Activated naive CD4-positive, alpha-beta T cell treated with anti-CD3 and anti-CD28 coated beads for 36 hours (primary cell): ENCODE measurements around the gene EIF4E. TPM values are rescaled to one million over a fixed set of nuclear protein-coding genes. Genes with fewer than 3 reads are reported as not detected.
"Not testable (repeated sequence)": the region's sequence is repeated elsewhere in the genome, so short reads cannot be mapped to it uniquely, and the experiment has no call there.

Experiments
- CTCF ChIA-PET: fragments of 350-600 bp; sonication (Branson Sonifier 250); formaldehyde crosslinking; loops from one replicate; lab custom pipeline; 2021; ENCODE audit warnings: antibody characterized with exemption; lab: Charles Lee
- DNase-seq: peaks from one replicate; pipeline ENCODE4 v3.0.0-alpha.2; 2020
- H3K27ac Mint-ChIP-seq: one replicate; pipeline ENCODE4 v1.8.0; 2021; ENCODE audit warnings: mild to moderate bottlenecking, mixed read lengths
- H3K27me3 Mint-ChIP-seq: one replicate; pipeline ENCODE4 v1.8.0; 2021; ENCODE audit warnings: low read depth, mixed read lengths
- H3K36me3 Mint-ChIP-seq: one replicate; pipeline ENCODE4 v1.8.0; 2021; ENCODE audit warnings: low read depth, mixed read lengths
- H3K4me1 Mint-ChIP-seq: one replicate; pipeline ENCODE4 v1.8.0; 2021; ENCODE audit warnings: low read depth, mixed read lengths
- H3K4me3 Mint-ChIP-seq: one replicate; pipeline ENCODE4 v1.8.0; 2021; ENCODE audit warnings: mild to moderate bottlenecking, moderate library complexity, mixed read lengths
- H3K9me3 Mint-ChIP-seq: one replicate; pipeline ENCODE4 v1.8.0; 2021; ENCODE audit warnings: mixed read lengths
- intact Hi-C: fragments of 100-400 bp; cut with micrococcal nuclease; formaldehyde crosslinking; loops from one replicate; pipeline ENCODE4 v1.15.1; 2023
- total RNA-seq, 2 experiments: library from RNA; stranded (reverse); gene quantifications; one replicate each; pipeline ENCODE4 v1.2.3, GENCODE V29; 2021

EIF4E gene
- total RNA-seq, 2 experiments from 2014 or later: 104 to 116 TPM

GRCh38 chr4:98903561-98903960 lies 25.4 kb downstream of the EIF4E start:
- Mint-ChIP-seq H3K9me3 (no peaks in the 10 kb centered on the region), H3K4me3 (no peak overlapping the region), H3K4me1 (peaks cover 52% of the 10 kb centered on the region), H3K36me3 (peaks cover 46% of the 10 kb centered on the region), H3K27me3 (no peaks in the 10 kb centered on the region), H3K27ac (no peak overlapping the region)
- intact Hi-C loops: no loop called here
- CTCF ChIA-PET: no interaction called here
- DNase-seq: no peak

- DNase-seq: no peak
- Mint-ChIP-seq H3K27me3 (no peaks in the 10 kb centered on the region), H3K9me3 (no peaks in the 10 kb centered on the region), H3K27ac (no peak overlapping the region), H3K4me1 (peaks cover 31% of the 10 kb centered on the region), H3K36me3 (peaks cover 68% of the 10 kb centered on the region), H3K4me3 (no peak overlapping the region)
- intact Hi-C loops: no loop called here
- CTCF ChIA-PET: no interaction called here
Observed at GRCh38 chr4:98899277-98899676, 29.7 kb downstream of the EIF4E start.

DNA sequence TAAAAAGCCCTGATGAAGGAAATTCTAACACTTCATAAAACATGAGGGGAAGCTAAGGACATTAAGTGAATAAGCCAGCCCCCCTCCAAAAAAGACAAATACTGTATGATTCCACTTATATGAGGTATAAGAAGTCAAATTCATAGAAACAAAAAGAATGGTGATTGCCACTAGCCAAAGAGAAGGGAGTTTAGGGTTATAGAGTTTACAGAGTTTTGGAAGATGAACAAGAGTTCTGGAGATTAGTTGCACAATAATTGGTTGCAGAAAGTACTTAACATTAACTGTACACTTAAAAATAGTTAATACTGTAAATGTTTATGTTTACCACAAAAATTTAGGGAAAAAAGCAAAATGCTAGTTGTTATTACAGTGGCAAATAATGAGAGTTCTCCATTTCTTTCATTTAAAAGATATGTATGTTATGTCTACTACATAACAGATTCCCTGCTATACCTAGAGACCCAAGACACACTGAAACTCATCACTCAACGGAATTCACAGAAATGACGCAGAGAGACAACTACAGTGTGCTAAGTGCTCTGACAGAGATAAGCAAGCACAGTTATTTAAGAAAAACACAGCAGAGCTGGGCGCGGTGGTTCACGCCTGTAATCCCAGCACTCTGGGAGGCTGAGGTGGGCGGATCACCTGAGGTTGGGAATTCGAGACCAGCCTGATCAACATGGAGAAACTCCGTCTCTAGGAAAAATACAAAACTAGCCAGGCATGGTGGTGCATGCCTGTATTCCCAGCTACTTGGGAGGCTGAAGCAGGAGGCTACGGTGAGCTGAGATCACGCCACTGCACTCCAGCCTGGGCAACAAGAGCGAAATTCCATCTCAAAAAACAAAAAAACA lies 37.2 kb downstream of the EIF4E start:
- no peak for DNase-seq
- Mint-ChIP-seq H3K9me3 (no peaks in the 10 kb centered on the region), H3K36me3 (peaks cover 54% of the 10 kb centered on the region), H3K27me3 (no peaks in the 10 kb centered on the region), H3K4me3 (no peak overlapping the region), H3K4me1 (peaks cover 11% of the 10 kb centered on the region), H3K27ac (no peak overlapping the region)
- intact Hi-C loops: no loop called here
- CTCF ChIA-PET: interaction anchor here (0.6 to 0.7 kb wide), 2 partner anchors 66 to 194 kb away, joined by 3 to 4 read pairs; no protein-coding TSS in a partner anchor

DNA sequence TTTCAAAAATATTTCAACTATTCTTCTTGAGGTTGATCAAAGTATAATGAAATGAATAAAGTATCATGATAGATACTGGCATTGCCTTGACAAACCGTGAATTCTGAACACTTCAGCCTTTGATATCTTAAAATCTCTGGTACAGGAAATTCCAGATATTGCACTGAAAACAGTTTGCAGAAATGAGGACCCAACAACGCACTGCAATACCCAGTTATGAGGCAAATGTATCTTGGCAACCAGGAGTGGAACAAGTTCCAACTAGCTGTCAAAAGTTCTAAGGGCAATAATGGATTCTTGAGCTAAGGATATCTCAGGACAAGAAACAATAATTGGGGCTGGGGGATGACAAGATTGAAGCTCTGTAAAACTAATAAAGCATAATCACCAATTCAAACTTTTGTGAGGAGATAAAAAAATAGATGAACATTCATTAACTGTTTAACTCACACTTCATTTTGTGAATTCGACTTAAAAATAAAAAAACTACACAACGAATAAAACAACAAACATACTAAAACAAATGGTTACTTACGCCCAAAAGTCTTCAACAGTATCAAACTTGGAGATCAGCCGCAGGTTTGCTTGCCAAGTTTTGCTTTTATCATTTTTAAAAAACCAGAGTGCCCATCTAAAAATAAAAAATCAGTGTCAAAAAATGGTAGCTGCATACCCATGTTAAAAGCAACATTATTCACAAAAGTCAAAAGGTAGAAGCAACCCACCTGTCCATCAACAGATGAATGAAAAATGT lies 38.1 kb downstream of the EIF4E start:
- no peak overlapping the region for H3K4me3 Mint-ChIP-seq
- intact Hi-C loops: no loop called here
- H3K27ac Mint-ChIP-seq: no peak overlapping the region
- no peak for DNase-seq
- CTCF ChIA-PET: interaction anchor here (0.6 kb wide), 1 partner anchor 65 kb away, joined by 3 read pairs; no protein-coding TSS in a partner anchor
- H3K36me3 Mint-ChIP-seq: peaks cover 54% of the 10 kb centered on the region
- H3K9me3 Mint-ChIP-seq: no peaks in the 10 kb centered on the region
- H3K4me1 Mint-ChIP-seq: peaks cover 10% of the 10 kb centered on the region
- H3K27me3 Mint-ChIP-seq: no peaks in the 10 kb centered on the region

- intact Hi-C loops: no loop called here
- Mint-ChIP-seq H3K4me1 (peaks cover 2% of the 10 kb centered on the region), H3K4me3 (no peak overlapping the region), H3K27ac (peak overlapping the region; percentile 7), H3K27me3 (no peaks in the 10 kb centered on the region), H3K9me3 (no peaks in the 10 kb centered on the region), H3K36me3 (peaks cover 42% of the 10 kb centered on the region)
- CTCF ChIA-PET: interaction anchor here (1.5 kb wide), 1 partner anchor 420 kb away, joined by 3 read pairs; no protein-coding TSS in a partner anchor
- DNase-seq: no peak
Observed at GRCh38 chr4:98887145-98887544, 41.8 kb downstream of the EIF4E start.

GRCh38 chr4:98886382-98886781 lies 42.6 kb downstream of the EIF4E start:
- H3K4me1 Mint-ChIP-seq, intact Hi-C loops, DNase-seq, H3K27ac Mint-ChIP-seq, H3K27me3 Mint-ChIP-seq, H3K4me3 Mint-ChIP-seq, H3K9me3 Mint-ChIP-seq: not testable (repeated sequence)
- peaks cover 43% of the 10 kb centered on the region for H3K36me3 Mint-ChIP-seq
- CTCF ChIA-PET: interaction anchor here (1.5 kb wide), 2 partner anchors 9 to 419 kb away, joined by 3 read pairs; no protein-coding TSS in a partner anchor

DNA sequence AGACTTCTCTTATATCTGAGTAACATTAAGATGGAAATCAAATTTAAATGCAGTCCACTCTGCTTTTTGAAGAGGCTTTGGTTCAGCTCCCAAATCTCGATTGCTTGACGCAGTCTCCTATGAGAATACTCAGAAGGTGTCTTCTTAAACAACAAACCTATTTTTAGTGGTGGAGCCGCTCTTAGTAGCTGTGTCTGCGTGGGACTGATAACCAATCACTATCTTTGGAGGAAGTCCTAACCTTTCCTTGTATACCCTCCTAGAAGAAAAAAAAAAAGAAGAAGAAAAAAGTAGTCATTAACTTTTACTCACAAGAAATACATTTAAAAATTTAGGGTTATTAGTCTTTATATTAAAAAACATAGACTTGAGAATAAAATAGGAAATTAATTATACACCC lies 48.0 kb downstream of the EIF4E start:
- intact Hi-C loops, CTCF ChIA-PET, DNase-seq, H3K27ac Mint-ChIP-seq, H3K27me3 Mint-ChIP-seq, H3K9me3 Mint-ChIP-seq, H3K4me3 Mint-ChIP-seq, H3K4me1 Mint-ChIP-seq: not testable (repeated sequence)
- H3K36me3 Mint-ChIP-seq: peaks cover 22% of the 10 kb centered on the region

DNA sequence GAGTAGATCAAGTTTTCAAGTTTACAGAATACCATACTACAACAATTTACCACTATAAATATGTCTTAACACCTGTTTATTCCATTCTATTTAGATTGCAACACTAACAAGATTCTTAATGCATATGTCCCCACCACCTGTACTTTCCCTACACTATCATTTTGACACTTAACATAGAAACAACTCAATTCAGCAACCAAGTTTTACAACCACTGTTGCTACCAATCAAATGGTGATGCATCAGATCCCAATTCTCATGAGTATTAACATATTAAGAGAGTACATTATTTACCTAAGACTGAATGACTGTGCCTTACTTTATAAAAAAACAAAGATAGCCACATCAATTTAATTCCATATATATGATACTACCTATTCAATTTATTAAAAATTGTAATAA lies 49.4 kb downstream of the EIF4E start:
- Mint-ChIP-seq H3K27ac (peak overlapping the region; percentile 6), H3K4me1 (no peaks in the 10 kb centered on the region), H3K4me3 (no peak overlapping the region), H3K9me3 (no peaks in the 10 kb centered on the region), H3K27me3 (no peaks in the 10 kb centered on the region), H3K36me3 (peaks cover 16% of the 10 kb centered on the region)
- CTCF ChIA-PET: no interaction called here
- DNase-seq: no peak
- intact Hi-C loops: no loop called here

DNA sequence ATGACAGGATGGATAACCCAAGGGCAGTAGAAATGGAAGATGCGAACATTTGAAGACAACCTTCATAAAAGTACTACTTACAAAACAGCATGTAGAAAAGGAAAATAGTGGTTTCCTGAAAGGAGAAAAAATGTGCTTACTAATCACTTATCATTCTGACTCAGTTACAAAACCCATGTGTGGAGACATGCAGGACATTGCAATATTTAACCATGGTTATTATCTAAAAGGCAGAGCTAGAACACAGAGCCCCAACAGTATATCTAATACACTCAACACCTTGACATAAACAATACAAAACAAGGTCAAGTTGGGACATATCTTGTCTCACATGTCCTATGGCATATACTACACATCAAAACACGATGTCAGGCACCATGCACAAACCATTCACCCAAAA lies 55.9 kb downstream of the EIF4E start:
- intact Hi-C loops: no loop called here
- peaks cover 1% of the 10 kb centered on the region for H3K36me3 Mint-ChIP-seq
- no peaks in the 10 kb centered on the region for H3K27me3 Mint-ChIP-seq
- no peaks in the 10 kb centered on the region for H3K4me1 Mint-ChIP-seq
- H3K4me3 Mint-ChIP-seq: no peak overlapping the region
- peaks cover 4% of the 10 kb centered on the region for H3K9me3 Mint-ChIP-seq
- DNase-seq: no peak
- CTCF ChIA-PET: no interaction called here
- no peak overlapping the region for H3K27ac Mint-ChIP-seq

GRCh38 chr4:98872120-98872906 lies 56.6 kb downstream of the EIF4E start:
- H3K4me1 Mint-ChIP-seq, H3K36me3 Mint-ChIP-seq, intact Hi-C loops, H3K27ac Mint-ChIP-seq, H3K27me3 Mint-ChIP-seq, H3K9me3 Mint-ChIP-seq, DNase-seq, H3K4me3 Mint-ChIP-seq, CTCF ChIA-PET: not testable (repeated sequence)

DNA sequence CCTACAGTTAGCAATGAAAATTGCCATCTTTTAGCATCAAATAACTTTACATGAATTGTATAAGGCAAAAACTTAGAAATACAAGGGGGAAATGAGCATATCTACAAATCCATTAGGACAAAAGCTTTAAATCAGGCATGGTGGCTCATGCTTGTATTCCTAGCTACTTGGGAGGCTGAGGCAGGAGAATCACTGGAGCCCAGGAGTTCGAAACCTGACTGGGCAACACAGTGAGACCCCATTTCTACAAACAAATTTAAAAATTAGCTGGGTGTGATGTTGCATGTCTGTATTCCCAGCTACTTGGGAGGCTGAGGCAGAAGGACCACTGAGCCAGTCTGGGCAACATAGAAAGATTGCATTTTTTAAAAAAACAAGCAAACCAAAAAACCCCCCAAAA lies 61.3 kb downstream of the EIF4E start:
- no peaks in the 10 kb centered on the region for H3K27me3 Mint-ChIP-seq
- intact Hi-C loops: loop anchor here (10.0 kb wide), 1 partner anchor 537 kb away; no protein-coding TSS in a partner anchor
- H3K4me3 Mint-ChIP-seq: no peak overlapping the region
- CTCF ChIA-PET: interaction anchor here (0.6 kb wide), 1 partner anchor 55 kb away, joined by 4 read pairs; no protein-coding TSS in a partner anchor
- no peak overlapping the region for H3K27ac Mint-ChIP-seq
- peaks cover 1% of the 10 kb centered on the region for H3K9me3 Mint-ChIP-seq
- DNase-seq: no peak
- H3K4me1 Mint-ChIP-seq: peaks cover 8% of the 10 kb centered on the region
- H3K36me3 Mint-ChIP-seq: peaks cover 1% of the 10 kb centered on the region

DNA sequence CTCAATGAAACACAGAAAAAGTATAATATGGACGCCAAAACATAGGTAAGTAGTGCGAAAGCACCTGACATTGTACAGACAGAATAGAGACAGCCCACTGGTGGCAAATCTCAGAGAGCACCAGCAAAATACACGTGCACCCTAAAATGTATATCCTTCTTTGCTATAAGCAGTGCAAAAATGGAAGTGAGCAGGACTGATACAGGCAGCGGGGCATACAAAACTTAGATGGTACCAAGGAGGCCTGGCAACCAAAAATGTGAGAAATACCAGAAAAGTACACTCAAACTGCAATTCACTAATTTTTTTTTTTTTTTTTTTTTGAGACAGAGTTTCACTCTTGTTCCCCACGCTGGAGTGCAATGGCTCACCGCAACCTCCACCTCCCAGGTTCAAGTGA lies 63.9 kb downstream of the EIF4E start:
- intact Hi-C loops: loop anchor here (10.0 kb wide), 1 partner anchor 540 kb away; no protein-coding TSS in a partner anchor
- no peaks in the 10 kb centered on the region for H3K9me3 Mint-ChIP-seq
- no peaks in the 10 kb centered on the region for H3K36me3 Mint-ChIP-seq

More for the DNA sequence above, 63.9 kb downstream of the EIF4E start:
- CTCF ChIA-PET: no interaction called here
- Mint-ChIP-seq H3K27ac (no peak overlapping the region), H3K4me1 (peaks cover 8% of the 10 kb centered on the region), H3K27me3 (no peaks in the 10 kb centered on the region), H3K4me3 (no peak overlapping the region)
- no peak for DNase-seq
